ENCODE data around the gene ORC1.

ORC1 gene

DNA sequence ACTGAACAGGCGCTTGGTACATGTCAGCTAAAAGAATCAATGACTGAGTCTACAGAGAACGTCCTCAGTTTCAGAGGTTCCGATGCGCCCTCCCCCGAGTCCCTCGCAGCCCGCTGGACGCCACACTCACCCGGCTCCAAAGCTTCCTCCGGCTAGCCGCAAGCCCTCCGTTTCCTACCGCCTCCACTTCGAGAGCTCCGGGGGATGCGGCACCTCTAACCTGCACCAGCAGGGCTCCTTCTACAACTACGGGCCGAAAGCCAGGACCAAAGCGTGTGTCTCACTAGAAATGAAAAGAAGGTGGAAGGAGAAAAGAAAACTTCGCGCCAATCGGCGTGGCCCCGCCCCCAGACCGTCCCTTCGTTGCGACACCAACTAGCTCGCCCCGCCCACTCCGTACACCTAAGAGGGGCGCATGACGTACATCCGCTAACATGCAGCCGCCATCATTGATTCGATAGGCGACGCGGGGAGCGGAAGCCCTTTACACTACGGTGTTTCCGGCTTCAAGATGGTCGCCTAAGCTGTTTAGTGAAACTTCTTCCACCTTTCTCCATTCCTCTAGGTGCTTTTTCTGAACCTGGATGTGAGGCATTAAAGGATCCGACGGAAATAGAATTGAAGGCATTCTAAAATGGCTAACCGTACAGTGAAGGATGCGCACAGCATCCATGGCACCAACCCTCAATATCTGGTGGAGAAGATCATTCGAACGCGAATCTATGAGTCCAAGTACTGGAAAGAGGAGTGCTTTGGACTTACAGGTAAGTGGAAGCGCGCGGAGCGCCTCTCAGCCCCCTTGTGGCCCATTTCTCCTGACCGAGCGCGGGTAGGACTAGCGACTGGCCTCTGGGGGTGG lies at the start of gene ORC1, which contains the start of gene PRPF38A:
Gene ORC1 (minus strand): TSS at position 308 of the 859 bp plus-strand sequence. CDS start 2,200 bp downstream, outside the sequence.
Gene PRPF38A (plus strand): TSS at position 487 of the 859 bp plus-strand sequence. CDS start 148 bp downstream, at position 635.
- DNase-seq: peak; percentile 97

DNA sequence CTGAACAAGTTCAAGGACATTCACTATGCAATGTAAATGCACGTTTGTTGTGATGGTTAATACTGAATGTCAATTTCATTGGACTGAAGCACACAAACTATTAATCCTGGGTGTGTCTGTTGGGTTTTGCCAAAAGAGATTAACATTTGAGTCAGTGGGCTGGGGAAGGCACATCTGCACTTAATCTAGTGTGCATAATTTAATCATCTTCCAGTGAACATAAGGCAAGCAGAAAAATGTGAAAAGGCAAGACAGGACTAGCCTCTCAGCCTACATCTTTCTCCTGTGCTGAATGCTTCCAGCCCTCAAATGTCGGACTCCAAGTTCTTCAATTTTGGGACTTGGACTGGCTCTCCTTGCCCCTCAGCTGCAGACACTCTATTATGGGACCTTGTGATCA lies 40.2 kb upstream of the ORC1 start:
- no peak for DNase-seq

DNA sequence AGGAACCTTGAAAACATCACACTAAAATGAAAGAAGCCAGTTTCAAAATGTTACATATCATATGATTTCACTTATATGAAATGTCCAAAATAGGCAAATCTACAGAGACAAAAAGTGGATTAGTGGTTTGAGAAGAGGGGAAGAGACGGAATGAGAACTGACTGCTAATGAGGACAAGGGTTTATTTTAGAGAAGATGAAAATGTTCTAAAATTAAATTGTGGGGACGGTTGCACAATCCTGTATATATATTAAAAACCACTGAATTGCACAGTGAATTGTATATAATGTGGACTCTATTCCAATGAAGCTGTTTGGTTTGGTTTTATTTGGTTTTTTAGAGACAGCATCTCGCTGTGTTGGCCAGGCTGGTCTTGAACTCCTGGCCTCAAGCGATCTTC lies 35.8 kb upstream of the ORC1 start:
- no peak for DNase-seq

GRCh38 chr1:52436817-52437216 lies 32.6 kb upstream of the ORC1 start:
- no peak for DNase-seq

DNA sequence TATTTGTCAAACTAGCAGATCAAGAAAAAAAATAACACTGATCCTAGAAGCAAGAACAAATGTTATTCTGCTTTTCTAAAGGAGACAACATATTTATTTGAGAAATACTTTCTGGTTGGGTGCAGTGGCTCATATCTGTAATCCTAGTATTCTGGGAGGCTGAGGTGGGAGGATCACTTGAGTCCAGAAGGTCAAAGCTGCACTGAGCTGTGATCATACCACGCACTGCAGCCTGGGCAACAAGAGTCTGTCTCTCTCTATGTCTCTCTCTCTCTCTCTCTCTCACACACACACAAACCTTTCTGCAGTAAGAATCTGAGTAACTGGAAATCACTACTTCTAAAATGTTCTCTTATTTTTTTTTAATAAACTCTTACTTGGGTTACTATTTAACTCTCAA lies 31.4 kb upstream of the ORC1 start:
- no peak for DNase-seq

DNA sequence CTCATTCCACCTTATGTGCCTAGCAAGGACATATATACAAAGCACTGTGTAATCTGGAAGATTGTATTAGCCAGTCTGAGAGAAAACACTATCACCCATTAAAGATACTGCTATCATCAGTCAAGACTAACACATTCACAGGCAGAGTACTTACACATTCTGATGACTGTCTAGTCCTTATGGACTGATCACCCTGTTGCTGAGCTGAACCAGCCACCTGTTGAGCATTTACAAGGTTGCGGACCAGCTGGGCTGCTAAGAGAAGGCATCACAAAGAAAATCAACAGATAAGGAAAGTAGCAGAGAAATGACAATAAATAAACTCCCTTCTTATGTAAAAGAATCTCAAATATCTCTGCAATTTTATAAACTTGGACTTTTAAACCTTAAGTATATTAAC lies 31.0 kb upstream of the ORC1 start:
- no peak for DNase-seq

- no peak for DNase-seq
Observed at GRCh38 chr1:52432807-52433206, 28.6 kb upstream of the ORC1 start.

DNA sequence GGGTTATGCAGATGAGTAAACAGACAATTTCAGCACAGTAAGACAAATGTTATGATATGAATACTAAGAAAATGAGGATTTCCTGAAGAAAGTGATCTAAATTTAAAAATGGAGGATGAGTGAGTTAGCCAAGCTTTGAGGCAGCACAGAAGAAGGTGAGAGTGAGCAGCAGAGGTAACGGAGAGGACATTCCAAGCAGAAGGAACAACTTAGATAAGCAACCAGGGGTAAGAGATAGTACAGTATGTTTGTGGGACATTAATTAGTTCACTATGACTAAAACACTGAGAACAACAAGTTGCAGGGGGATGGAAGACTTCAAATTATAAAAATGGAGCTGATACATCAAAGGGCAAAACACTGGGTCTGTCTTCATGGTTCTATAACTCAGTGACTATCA lies 22.9 kb upstream of the ORC1 start:
- DNase-seq: no peak

GRCh38 chr1:52426371-52426770 lies 22.1 kb upstream of the ORC1 start:
- DNase-seq: no peak

- DNase-seq: no peak
Observed at GRCh38 chr1:52424813-52425212, 20.6 kb upstream of the ORC1 start.

DNA sequence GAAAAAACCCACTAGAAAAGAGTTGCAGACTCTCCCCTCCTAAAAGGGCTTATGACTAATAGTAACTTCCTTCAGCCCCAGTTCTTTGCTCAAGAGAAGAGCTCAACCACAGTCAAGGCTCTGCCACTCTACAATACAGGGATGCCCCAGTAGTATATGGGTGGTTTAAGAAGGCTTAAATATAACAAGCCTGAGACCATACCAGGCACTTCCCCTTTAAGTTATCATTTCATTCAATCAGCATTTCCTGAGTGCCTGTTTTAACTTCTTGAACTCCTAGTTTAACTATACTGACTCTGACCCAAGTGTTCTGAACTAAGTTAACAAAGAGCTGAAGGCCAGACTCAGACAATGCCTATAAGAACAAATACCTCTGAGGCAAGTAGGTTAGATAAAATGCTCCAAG lies 20.0 kb upstream of the ORC1 start:
- DNase-seq: no peak

GRCh38 chr1:52423771-52424170 lies 19.5 kb upstream of the ORC1 start:
- peak; percentile 25 to 47 for DNase-seq

- no peak for DNase-seq
Observed at GRCh38 chr1:52423055-52423454, 18.8 kb upstream of the ORC1 start.

- DNase-seq: no peak
Observed at GRCh38 chr1:52420713-52421112, 16.5 kb upstream of the ORC1 start.

GRCh38 chr1:52416811-52417210 lies 12.6 kb upstream of the ORC1 start:
- DNase-seq: no peak

DNA sequence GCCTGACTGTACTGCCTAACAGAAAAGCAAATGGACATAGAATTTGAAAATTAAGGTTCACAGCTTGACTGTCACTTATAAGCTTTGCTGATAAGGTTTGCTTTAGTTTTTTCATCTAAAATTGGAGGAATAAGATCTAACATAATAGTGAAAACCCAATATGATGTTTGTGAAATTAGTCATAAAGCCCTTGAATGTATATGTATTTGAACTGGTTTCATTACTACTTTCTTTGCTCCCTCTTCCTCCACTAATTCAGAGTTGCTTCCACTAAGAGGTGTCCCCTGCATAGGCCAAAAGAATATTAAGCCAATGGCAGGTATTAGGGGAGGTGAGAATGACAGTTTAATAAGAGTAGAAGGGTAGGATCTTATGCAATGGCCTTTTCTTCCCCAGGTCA lies 10.7 kb upstream of the ORC1 start:
- no peak for DNase-seq

GRCh38 chr1:52413410-52413989 lies 9.3 kb upstream of the ORC1 start:
- no peak for DNase-seq

DNA sequence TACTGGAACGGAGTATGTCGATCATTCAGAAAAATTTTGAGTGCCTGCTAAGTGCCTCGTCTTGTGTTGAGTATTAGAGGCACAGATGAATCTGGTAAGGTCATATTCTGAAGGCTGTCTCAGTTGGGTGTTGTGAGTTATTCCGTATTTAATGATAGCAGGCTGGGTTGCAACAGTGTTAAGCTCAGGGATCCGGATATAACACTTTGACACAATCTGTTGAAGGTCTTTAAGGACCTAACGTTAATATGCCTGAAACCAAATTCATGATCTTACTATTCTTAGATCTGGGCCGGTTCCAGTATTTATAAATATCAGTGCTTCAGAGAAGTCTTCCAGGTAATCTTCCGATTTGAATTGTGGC lies 734 bp upstream of the ORC1 start:
- DNase-seq: no peak

- peak; percentile 40 to 45 for DNase-seq
Observed at GRCh38 chr1:52403566-52404115, 582 bp downstream of the ORC1 start.

DNA sequence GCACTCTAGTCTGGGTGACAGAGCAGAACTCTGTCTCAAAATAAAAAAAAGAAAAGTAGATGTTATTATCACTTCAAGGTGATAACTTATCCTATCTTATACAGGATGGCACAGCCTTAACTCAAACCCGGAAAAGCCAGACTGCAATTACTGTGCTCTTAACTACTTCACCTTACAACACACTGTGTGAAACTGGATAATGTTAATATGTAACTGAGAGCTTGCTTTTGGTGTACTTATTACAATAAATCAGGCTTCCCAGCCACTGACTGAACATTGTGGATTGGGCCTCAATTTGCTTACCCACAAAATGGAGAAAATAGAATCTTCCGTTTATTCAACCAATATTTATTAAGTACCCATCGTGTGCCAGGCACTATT lies 1.4 kb downstream of the ORC1 start:
- DNase-seq: no peak

- no peak for DNase-seq
Observed at GRCh38 chr1:52400131-52400530, 4.1 kb downstream of the ORC1 start.

- DNase-seq: no peak
Observed at GRCh38 chr1:52399629-52400028, 4.6 kb downstream of the ORC1 start.

DNA sequence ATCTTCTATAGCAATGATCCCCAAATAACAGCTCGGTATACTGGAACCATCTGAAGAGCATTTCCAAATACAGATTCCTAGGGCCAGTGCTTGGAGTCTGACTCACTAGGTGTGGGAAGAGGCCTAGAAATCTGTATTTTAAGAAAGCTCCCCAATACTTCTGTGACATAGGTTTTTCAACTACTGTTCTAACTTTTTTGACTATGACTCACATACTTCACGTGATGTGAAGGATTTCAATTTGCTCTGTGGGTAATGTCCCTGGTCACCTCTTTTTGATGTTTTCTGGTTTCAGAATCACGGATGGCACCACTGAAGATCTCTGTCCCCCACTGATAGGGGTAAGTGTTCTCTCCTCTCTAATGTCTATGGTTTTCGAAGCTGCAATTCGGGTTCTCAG lies 11.0 kb downstream of the ORC1 start:
- DNase-seq: no peak

GRCh38 chr1:52386458-52386857 lies 17.8 kb downstream of the ORC1 start:
- no peak for DNase-seq

Data from stimulated activated CD4-positive, alpha-beta T cell treated with anti-CD3 and anti-CD28 coated beads, Interleukin-2, amount 100 ng/mL, for 48 hours (primary cell).